Lower lobe of right lung (tissue), 2 donors: ENCODE measurements around the gene C21orf58. TPM values are rescaled to one million over a fixed set of nuclear protein-coding genes. Genes with fewer than 3 reads are reported as not detected.
A peak's percentile ranks its signal among the peaks of the same experiment; 100 is the strongest.

Experiments
- ATAC-seq, 2 donors: fragments of 200-7000 bp; cut with Tn5 transposase; one replicate each; pipeline ENCODE4 v1.9.1; 2020 to 2022; ENCODE audit warnings: mild to moderate bottlenecking in 2 of 2, moderate library complexity in 2 of 2
- DNase-seq: peaks from one replicate; pipeline ENCODE4 v3.0.0-alpha.2; 2020
- H3K27ac ChIP-seq: fragments of 200-600 bp; one replicate; pipeline ENCODE4 v1.8.0; 2022
- H3K27me3 ChIP-seq: fragments of 200-600 bp; one replicate; pipeline ENCODE4 v1.8.0; 2022; ENCODE audit warnings: low read depth
- H3K36me3 ChIP-seq: fragments of 200-600 bp; one replicate; pipeline ENCODE4 v1.8.0; 2022; ENCODE audit warnings: mild to moderate bottlenecking
- H3K4me1 ChIP-seq: fragments of 200-600 bp; one replicate; pipeline ENCODE4 v1.8.0; 2022
- H3K4me3 ChIP-seq: fragments of 200-600 bp; one replicate; pipeline ENCODE4 v1.8.0; 2022; ENCODE audit warnings: mild to moderate bottlenecking
- H3K9me3 ChIP-seq: fragments of 200-600 bp; one replicate; pipeline ENCODE4 v1.8.0; 2022
- CTCF ChIP-seq: fragments of 200-600 bp; IDR thresholded peaks from one replicate; pipeline ENCODE4 v1.8.0; 2022; ENCODE audit warnings: antibody characterized with exemption, mild to moderate bottlenecking
- intact Hi-C: fragments of 100-400 bp; cut with DNase I; formaldehyde crosslinking; loops from one replicate; pipeline ENCODE4 v1.11.0; 2022
- total RNA-seq: library from RNA; stranded (reverse); fragmentation: NEBNext Ultra II Directional; extraction: Animal tissue kit (Norgen Biotek cat#: 25700); gene quantifications from one replicate; pipeline ENCODE4 v1.2.1, GENCODE V29; 2021
- donor health status: DM: no; HTN: yes; CAD: no; lungs with severe emphysema.

The C21orf58 gene
- total RNA-seq, 1 donor from 2014 or later, result 9.5 TPM

GRCh38 chr21:46323227-46323709 is 402 bp downstream of the C21orf58 start:
- Histone ChIP-seq H3K27me3 (no peaks in the 10 kb centered on the region), H3K4me1 (peaks cover 28% of the 10 kb centered on the region), H3K36me3 (peaks cover 14% of the 10 kb centered on the region), H3K4me3 (peak overlapping the region; percentile 85), H3K27ac (peak overlapping the region; percentile 92), H3K9me3 (no peaks in the 10 kb centered on the region)
- intact Hi-C loops, result no loop called here
- DNase-seq (no peak), ATAC-seq (no peak)
- TF ChIP-seq CTCF, result no peak

GRCh38 chr21:46322351-46323226 is 1.1 kb downstream of the C21orf58 start:
- ATAC-seq (no peak), DNase-seq (no peak)
- Histone ChIP-seq H3K4me1 (peaks cover 28% of the 10 kb centered on the region), H3K27me3 (no peaks in the 10 kb centered on the region), H3K9me3 (no peaks in the 10 kb centered on the region), H3K36me3 (peaks cover 8% of the 10 kb centered on the region), H3K4me3 (peak overlapping the region; percentile 85), H3K27ac (no peak overlapping the region)
- no peak for TF ChIP-seq CTCF
- intact Hi-C loops, result no loop called here

GRCh38 chr21:46320331-46320801 is 3.3 kb downstream of the C21orf58 start:
- no peak for TF ChIP-seq CTCF
- intact Hi-C loops, result no loop called here
- Histone ChIP-seq H3K27ac (no peak overlapping the region), H3K9me3 (no peaks in the 10 kb centered on the region), H3K36me3 (no peaks in the 10 kb centered on the region), H3K4me3 (no peak overlapping the region), H3K4me1 (peaks cover 21% of the 10 kb centered on the region), H3K27me3 (no peaks in the 10 kb centered on the region)
- DNase-seq (no peak), ATAC-seq (no peak)

GRCh38 chr21:46319186-46319585 is 4.5 kb downstream of the C21orf58 start:
- no peaks in the 10 kb centered on the region for H3K27me3 ChIP-seq
- no peak for ATAC-seq
- intact Hi-C loops, result no loop called here

GRCh38 chr21:46318464-46318845 is 5.2 kb downstream of the C21orf58 start:
- H3K36me3 ChIP-seq, result no peaks in the 10 kb centered on the region
- peaks cover 19% of the 10 kb centered on the region for H3K4me1 ChIP-seq
- no peak overlapping the region for H3K4me3 ChIP-seq
- intact Hi-C loops, result no loop called here
- H3K27ac ChIP-seq, result no peak overlapping the region
- H3K9me3 ChIP-seq, result no peaks in the 10 kb centered on the region
- ATAC-seq (no peak), DNase-seq (no peak)
- TF ChIP-seq CTCF, result no peak
- H3K27me3 ChIP-seq, result no peaks in the 10 kb centered on the region

More at GRCh38 chr21:46319186-46319585, 4.5 kb downstream of the C21orf58 start:
- Histone ChIP-seq H3K27ac (no peak overlapping the region), H3K4me1 (peaks cover 19% of the 10 kb centered on the region), H3K9me3 (no peaks in the 10 kb centered on the region), H3K36me3 (no peaks in the 10 kb centered on the region), H3K4me3 (no peak overlapping the region)
- no peak for DNase-seq
- no peak for TF ChIP-seq CTCF
